Measurements from ENCODE around the gene ST3GAL2. TPM values are rescaled to one million over a fixed set of nuclear protein-coding genes. Genes with fewer than 3 reads are reported as not detected.
"Not testable (repeated sequence)": the region's sequence is repeated elsewhere in the genome, so short reads cannot be mapped to it uniquely, and the experiment has no call there.

The ST3GAL2 gene
- total and polyA plus RNA-seq, 9 donors = 19.3 to 36.5 (median 28.7) TPM

DNA sequence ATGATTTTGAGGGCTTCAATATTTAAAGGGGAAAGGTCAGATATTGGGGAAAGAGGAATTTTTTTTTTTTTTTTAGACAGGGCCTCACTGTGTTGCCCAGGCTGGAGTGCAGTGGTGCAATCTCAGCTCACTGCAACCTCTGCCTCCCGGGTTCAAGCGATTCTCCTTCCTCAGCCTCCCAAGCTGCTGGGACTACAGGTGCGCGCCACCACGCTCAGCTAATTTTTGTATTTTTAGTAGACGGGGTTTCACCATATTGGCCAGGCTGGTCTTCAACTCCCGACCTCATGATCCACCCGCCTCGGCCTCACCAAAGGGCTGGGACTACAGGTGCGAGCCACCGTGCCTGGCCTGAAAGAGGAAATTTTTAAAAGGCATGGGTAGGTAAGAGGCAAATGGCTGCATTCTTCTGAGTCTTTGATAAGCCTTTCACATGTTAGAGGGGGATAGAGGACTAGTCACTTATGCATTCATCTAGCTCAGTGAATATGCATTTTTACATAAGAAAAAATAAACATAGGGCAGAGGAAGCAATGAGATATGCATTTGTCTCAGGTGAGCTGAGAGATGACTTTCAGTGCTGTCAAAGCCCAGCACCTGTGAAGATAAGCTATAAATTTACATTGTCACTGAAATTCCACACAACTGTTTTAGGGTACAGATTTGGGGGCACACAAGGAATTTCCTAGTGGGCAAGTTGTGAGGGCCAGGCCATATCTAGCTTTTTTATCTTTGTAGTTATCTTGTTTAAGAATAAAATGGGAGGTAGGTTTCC lies 14.4 kb upstream of the ST3GAL2 start:
- Histone ChIP-seq H3K27me3 (ENCODE audit: control insufficient read depth, insufficient read depth, low read length) (peaks cover 8% of the 10 kb centered on the region), H3K4me1 (ENCODE audit: control insufficient read depth, insufficient read depth, low read length) (peaks cover 6% of the 10 kb centered on the region), H3K4me3 (ENCODE audit: low read length) (peak overlapping the region; percentile 95), H3K9me3 (replicated peaks; ENCODE audit: control insufficient read depth, low read depth, low read length) (no peaks in the 10 kb centered on the region), H3K27ac (ENCODE audit: low read length) (no peak overlapping the region), H3K36me3 (ENCODE audit: control insufficient read depth, insufficient read depth, low read length) (no peaks in the 10 kb centered on the region)
- WGBS (ENCODE audit: insufficient coverage) = 95% methylated on average over 9 of the region's 11 CpGs
- DNase-seq = no peak

DNA sequence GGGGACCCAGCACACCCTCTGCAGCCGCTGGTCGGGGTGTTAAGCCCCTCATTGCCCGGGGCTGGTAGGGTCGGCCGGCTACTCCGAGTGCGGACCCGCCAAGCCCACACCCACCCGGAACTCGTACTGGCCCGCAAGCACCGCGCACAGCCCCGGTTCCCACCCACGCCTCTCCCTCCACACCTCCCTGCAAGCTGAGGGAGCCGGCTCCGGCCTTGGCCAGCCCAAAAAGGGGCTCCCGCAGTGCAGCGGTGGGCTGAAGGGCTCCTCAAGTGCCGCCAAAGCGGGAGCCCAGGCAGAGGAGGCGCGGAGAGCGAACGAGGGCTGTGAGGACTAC lies 12.1 kb upstream of the ST3GAL2 start:
- H3K27me3 ChIP-seq (ENCODE audit: control insufficient read depth, insufficient read depth, low read length); H3K36me3 ChIP-seq (ENCODE audit: control insufficient read depth, insufficient read depth, low read length); H3K4me1 ChIP-seq (ENCODE audit: control insufficient read depth, insufficient read depth, low read length); H3K27ac ChIP-seq (ENCODE audit: low read length); H3K9me3 ChIP-seq (replicated peaks; ENCODE audit: control insufficient read depth, low read depth, low read length); DNase-seq; H3K4me3 ChIP-seq (ENCODE audit: low read length): not testable (repeated sequence)
- WGBS (ENCODE audit: insufficient coverage) = 36% methylated on average over 22 of the region's 25 CpGs

DNA sequence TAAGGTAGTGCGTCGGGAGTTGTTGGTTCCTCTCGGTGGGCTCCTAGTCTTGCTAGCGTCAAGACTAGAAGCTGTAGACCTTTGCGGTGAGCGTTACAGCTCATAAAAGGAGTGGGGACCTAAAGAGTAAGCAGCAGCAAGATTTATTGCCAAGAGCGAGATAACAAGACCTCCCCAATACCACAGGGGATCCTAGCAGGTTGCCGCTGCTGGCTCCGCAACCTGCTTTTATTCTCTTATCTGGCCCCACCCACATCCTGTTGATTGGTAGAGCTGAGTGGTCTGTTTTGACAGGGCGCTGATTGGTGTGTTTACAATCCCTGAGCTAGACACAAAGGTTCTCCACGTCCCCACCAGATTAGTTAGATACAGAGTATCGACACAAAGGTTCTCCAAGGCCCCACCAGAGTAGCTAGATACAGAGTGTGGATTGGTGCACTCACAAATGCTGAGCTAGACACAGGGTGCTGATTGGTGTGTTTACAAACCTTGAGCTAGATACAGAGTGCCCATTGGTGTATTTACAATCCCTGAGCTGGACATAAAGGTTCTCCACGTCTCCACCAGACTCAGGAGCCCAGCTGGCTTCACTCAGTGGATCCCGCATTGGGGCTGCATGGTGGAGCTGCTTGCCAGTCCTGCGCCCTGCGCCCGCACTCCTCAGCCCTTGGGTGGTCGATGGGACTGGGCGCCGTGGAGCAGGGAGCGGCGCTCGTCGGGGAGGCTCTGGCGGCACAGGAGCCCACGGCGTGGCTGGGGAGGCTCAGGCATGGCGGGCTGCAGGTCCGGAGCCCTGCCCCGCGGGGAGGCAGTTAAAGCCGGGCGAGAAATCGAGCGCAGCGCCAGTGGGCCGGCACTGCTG lies 11.5 kb upstream of the ST3GAL2 start:
- H3K27ac ChIP-seq (ENCODE audit: low read length); H3K9me3 ChIP-seq (replicated peaks; ENCODE audit: control insufficient read depth, low read depth, low read length); H3K4me3 ChIP-seq (ENCODE audit: low read length); H3K27me3 ChIP-seq (ENCODE audit: control insufficient read depth, insufficient read depth, low read length); H3K36me3 ChIP-seq (ENCODE audit: control insufficient read depth, insufficient read depth, low read length); H3K4me1 ChIP-seq (ENCODE audit: control insufficient read depth, insufficient read depth, low read length); DNase-seq: not testable (repeated sequence)
- WGBS (ENCODE audit: insufficient coverage) = 69% methylated on average over 28 of the region's 37 CpGs

- 90% methylated on average over 3 of the region's 6 CpGs for WGBS (ENCODE audit: insufficient coverage)
- Histone ChIP-seq H3K27me3 (ENCODE audit: control insufficient read depth, insufficient read depth, low read length) (peaks cover 8% of the 10 kb centered on the region), H3K4me3 (ENCODE audit: low read length) (no peak overlapping the region), H3K36me3 (ENCODE audit: control insufficient read depth, insufficient read depth, low read length) (no peaks in the 10 kb centered on the region), H3K9me3 (replicated peaks; ENCODE audit: control insufficient read depth, low read depth, low read length) (no peaks in the 10 kb centered on the region), H3K4me1 (ENCODE audit: control insufficient read depth, insufficient read depth, low read length) (no peaks in the 10 kb centered on the region), H3K27ac (ENCODE audit: low read length) (no peak overlapping the region)
- DNase-seq = no peak
These were observed 9.2 kb upstream of the ST3GAL2 start for GRCh38 chr16:70448075-70448474.

GRCh38 chr16:70444249-70445063 lies 5.6 kb upstream of the ST3GAL2 start:
- DNase-seq = no peak
- Histone ChIP-seq H3K36me3 (ENCODE audit: control insufficient read depth, insufficient read depth, low read length) (no peaks in the 10 kb centered on the region), H3K9me3 (replicated peaks; ENCODE audit: control insufficient read depth, low read depth, low read length) (no peaks in the 10 kb centered on the region), H3K27me3 (ENCODE audit: control insufficient read depth, insufficient read depth, low read length) (peaks cover 2% of the 10 kb centered on the region), H3K27ac (ENCODE audit: low read length) (no peak overlapping the region), H3K4me1 (ENCODE audit: control insufficient read depth, insufficient read depth, low read length) (peaks cover 5% of the 10 kb centered on the region), H3K4me3 (ENCODE audit: low read length) (no peak overlapping the region)
- 100% methylated on average over 1 of the region's 4 CpGs for WGBS (ENCODE audit: insufficient coverage)

DNA sequence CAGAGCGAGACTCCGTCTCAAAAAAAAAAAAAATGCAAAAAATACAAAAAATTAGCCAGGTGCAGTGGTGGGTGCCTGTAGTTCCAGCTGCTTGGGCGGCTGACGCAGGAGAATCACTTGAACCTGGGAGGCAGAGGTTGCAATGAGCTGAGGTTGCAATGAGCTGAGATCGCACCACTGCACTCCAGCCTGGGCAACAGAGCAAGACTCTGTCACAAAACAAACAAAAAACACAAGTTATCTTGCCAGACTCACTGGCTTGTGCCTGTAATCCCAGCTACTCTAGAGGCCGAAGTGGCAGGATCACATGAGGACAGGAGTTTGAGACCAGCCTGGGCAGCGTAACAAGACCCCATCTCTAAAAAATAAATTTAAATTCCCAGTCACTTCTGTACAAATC lies 3.4 kb upstream of the ST3GAL2 start:
- Histone ChIP-seq H3K4me1 (ENCODE audit: control insufficient read depth, insufficient read depth, low read length) (peaks cover 16% of the 10 kb centered on the region), H3K27ac (ENCODE audit: low read length) (no peak overlapping the region), H3K27me3 (ENCODE audit: control insufficient read depth, insufficient read depth, low read length) (no peaks in the 10 kb centered on the region), H3K4me3 (ENCODE audit: low read length) (no peak overlapping the region), H3K9me3 (replicated peaks; ENCODE audit: control insufficient read depth, low read depth, low read length) (no peaks in the 10 kb centered on the region), H3K36me3 (ENCODE audit: control insufficient read depth, insufficient read depth, low read length) (no peaks in the 10 kb centered on the region)
- WGBS (ENCODE audit: insufficient coverage) = 95% methylated on average over 3 of the region's 7 CpGs
- no peak for DNase-seq

DNA sequence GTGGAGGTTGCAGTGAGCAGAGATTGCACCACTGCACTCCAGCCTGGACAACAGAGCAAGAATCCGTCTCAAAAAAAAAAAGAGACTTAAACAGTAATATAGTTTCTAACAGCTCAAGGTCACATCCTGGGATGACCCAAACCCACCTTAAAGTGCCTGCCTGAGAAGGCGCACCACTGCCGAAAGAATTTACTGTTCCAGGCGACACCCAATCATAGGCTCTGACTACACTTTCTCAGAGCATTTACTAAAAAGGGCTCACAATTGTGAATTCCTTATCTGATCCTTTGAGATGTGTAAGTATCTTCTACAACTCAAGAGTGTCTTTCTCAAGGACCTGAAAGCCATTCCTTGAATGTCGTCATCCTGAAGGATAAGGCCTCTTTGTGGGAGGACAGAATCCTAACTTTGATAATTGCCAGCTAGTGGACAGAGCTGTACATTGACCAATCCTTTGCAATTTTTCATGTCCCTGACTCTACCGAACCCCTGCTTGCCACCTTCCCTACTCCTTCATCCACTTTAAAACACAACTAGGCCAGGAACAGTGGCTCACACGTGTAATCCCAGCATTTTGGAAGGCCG lies 2.6 kb upstream of the ST3GAL2 start:
- no peaks in the 10 kb centered on the region for H3K27me3 ChIP-seq (ENCODE audit: control insufficient read depth, insufficient read depth, low read length)
- 85% methylated on average over 4 of the region's 8 CpGs for WGBS (ENCODE audit: insufficient coverage)
- H3K4me1 ChIP-seq (ENCODE audit: control insufficient read depth, insufficient read depth, low read length) = peaks cover 24% of the 10 kb centered on the region
- H3K9me3 ChIP-seq (replicated peaks; ENCODE audit: control insufficient read depth, low read depth, low read length) = no peaks in the 10 kb centered on the region
- H3K36me3 ChIP-seq (ENCODE audit: control insufficient read depth, insufficient read depth, low read length) = no peaks in the 10 kb centered on the region
- no peak overlapping the region for H3K27ac ChIP-seq (ENCODE audit: low read length)
- no peak overlapping the region for H3K4me3 ChIP-seq (ENCODE audit: low read length)
- DNase-seq = no peak

DNA sequence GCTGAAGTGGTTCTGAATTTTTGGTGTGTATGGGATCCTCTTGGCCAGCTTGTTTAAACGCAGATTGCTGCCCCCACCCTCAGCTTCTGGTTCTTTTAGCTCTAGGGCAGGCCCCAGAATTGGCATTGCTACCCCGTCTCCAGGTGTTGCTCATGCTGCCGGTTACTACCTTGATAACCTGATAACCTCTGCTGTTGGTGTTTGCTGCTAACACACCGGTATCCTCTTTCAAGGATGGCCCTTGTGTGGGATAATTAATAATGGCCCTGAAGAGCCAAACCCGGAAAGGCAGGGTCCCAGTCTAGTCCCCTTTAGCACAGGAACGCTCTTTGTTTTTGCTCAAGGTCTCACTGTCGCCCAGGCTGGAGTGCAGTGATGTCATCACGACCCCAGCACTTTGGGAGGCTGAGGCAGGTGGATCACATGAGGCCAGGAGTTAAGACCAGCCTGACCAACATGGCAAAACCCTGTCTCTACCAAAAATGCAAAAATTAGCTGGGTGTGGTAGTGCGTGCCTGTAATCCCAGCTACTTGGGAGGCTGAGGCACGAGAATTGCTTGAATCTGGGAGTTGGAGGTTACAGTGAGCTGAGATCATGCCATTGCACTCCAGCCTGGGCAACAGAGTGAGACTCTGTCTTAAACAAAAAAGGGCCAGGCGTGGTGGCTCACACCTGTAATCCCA lies 1.3 kb upstream of the ST3GAL2 start:
- H3K4me3 ChIP-seq (ENCODE audit: low read length) = no peak overlapping the region
- 73% methylated on average over 8 of the region's 11 CpGs for WGBS (ENCODE audit: insufficient coverage)

DNA sequence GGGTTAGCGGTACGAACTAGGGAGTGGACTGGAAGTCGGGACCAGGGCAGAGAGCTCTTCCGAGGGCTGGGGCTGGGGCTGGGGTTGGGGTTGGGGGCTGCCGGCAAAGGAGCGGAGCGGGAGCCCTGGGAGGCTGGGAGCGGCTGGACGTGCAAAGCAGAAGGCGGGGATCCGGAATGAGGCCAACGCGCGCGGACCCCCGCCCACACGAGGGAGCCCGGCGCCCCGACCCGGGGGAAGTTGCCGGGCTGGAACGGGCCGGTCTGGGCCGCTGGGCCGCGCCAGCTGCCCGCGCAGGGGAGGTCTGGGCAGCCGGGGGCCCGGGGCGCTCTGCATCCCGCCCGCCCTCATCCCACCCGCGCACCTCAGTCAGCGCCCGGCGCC lies 323 bp downstream of the ST3GAL2 start:
- WGBS (ENCODE audit: insufficient coverage) = 0% methylated on average over 38 of the region's 39 CpGs
- Histone ChIP-seq H3K9me3 (replicated peaks; ENCODE audit: control insufficient read depth, low read depth, low read length) (no peaks in the 10 kb centered on the region), H3K4me1 (ENCODE audit: control insufficient read depth, insufficient read depth, low read length) (peaks cover 46% of the 10 kb centered on the region), H3K27ac (ENCODE audit: low read length) (peak overlapping the region; percentile 81), H3K4me3 (ENCODE audit: low read length) (peak overlapping the region; percentile 90), H3K36me3 (ENCODE audit: control insufficient read depth, insufficient read depth, low read length) (peaks cover 10% of the 10 kb centered on the region), H3K27me3 (ENCODE audit: control insufficient read depth, insufficient read depth, low read length) (no peaks in the 10 kb centered on the region)
- DNase-seq = no peak

More for the DNA sequence above, 1.3 kb upstream of the ST3GAL2 start:
- Histone ChIP-seq H3K36me3 (ENCODE audit: control insufficient read depth, insufficient read depth, low read length) (peaks cover under 1% of the 10 kb centered on the region), H3K27me3 (ENCODE audit: control insufficient read depth, insufficient read depth, low read length) (no peaks in the 10 kb centered on the region), H3K4me1 (ENCODE audit: control insufficient read depth, insufficient read depth, low read length) (peaks cover 30% of the 10 kb centered on the region), H3K9me3 (replicated peaks; ENCODE audit: control insufficient read depth, low read depth, low read length) (no peaks in the 10 kb centered on the region), H3K27ac (ENCODE audit: low read length) (no peak overlapping the region)
- no peak for DNase-seq
